Right cardiac atrium (tissue), 5 donors: ENCODE data around the gene VRK1. TPM values are rescaled to one million over a fixed set of nuclear protein-coding genes. Genes with fewer than 3 reads are reported as not detected.

Experiments
- ATAC-seq, 2 donors: fragments of 200-7000 bp; cut with Tn5 transposase; one replicate each; pipeline versions ENCODE4 v1.8.0 to v1.9.1; 2020; ENCODE audit warnings: moderate library complexity in 2 of 2, mild to moderate bottlenecking in 1 of 2
- DNase-seq, 3 donors: peaks; one replicate each; pipeline ENCODE4 v3.0.0-alpha.2; 2020
- H3K27ac ChIP-seq: one replicate; pipeline ENCODE4 v1.5.1; 2013; ENCODE audit warnings: mild to moderate bottlenecking, low read length, control low read depth, moderate library complexity
- H3K27me3 ChIP-seq: one replicate; pipeline ENCODE4 v1.6.1; 2013; ENCODE audit not compliant: control insufficient read depth, insufficient read depth
- H3K4me1 ChIP-seq: one replicate; pipeline ENCODE4 v1.6.1; 2013; ENCODE audit warnings: low read length; ENCODE audit not compliant: control insufficient read depth, insufficient read depth
- H3K4me3 ChIP-seq: one replicate; pipeline ENCODE4 v1.5.1; 2013; ENCODE audit warnings: low read length, control low read depth
- H3K9me3 ChIP-seq: one replicate; pipeline ENCODE4 v1.6.1; 2013; ENCODE audit warnings: low read length; ENCODE audit not compliant: control insufficient read depth
- WGBS: extraction: QIAGEN DNeasy Blood & Tissue Kit; methylation state at CpG from one replicate; pipeline ENCODE4 v1.1.7; 2013; 5-methylcytosine and 5-hydroxymethylcytosine counted together
- intact Hi-C, 4 donors: fragments of 100-400 bp; cut with DNase I; formaldehyde crosslinking; loops; one replicate each; pipeline versions ENCODE4 v1.11.0 to v1.14.0; 2022 to 2023
- polyA plus RNA-seq: library from polyadenylated mRNA; stranded (reverse); fragments of 200-250 nt; gene quantifications from one replicate; pipeline ENCODE4 v1.2.3, GENCODE V29; 2013
- total RNA-seq, 4 donors: library from RNA; stranded (reverse); fragmentation: NEBNext Ultra II Directional; extraction: Animal tissue kit (Norgen Biotek cat#: 25700); gene quantifications; one replicate each; pipeline ENCODE4 v1.2.1, GENCODE V29; 2021
- donor health status: healthy with polysubstance abuse.
- donor health status: DM: no; HTN: yes; CAD: no.
- donor health status: DM: no; HTN: no; CAD: no.
- donor health status: DM: no; HTN: yes; CAD: no; lungs with severe emphysema.
- donor health status: DM: yes; HTN: yes; CAD: no.

VRK1 gene
- total and polyA plus RNA-seq, 5 donors = 4.9 to 9.6 (median 7.7) TPM

DNA sequence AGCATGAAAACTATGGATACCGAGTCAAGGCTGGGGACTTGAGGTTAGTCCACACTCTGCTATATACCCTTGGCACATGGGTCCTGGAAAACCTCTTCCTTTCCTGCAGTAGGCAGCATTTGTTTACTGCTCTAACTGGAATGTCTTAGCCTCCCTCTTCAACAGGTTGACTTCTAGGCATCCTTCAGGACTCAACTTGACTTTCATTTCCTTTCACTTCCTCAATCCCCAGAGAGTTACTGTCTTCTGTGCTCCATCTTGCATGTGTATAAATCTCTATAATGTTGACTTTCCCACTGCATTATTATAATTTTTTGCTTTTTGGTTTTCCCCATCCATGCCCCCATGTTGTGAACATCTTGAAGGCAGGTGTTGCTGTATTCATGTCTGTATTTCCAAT, 107.9 kb downstream of the VRK1 start:
- Histone ChIP-seq H3K4me3 (no peak overlapping the region), H3K9me3 (peaks cover 4% of the 10 kb centered on the region), H3K27ac (no peak overlapping the region), H3K27me3 (no peaks in the 10 kb centered on the region), H3K4me1 (peaks cover 2% of the 10 kb centered on the region)
- ATAC-seq (no peak), DNase-seq (no peak)
- 88% methylated on average over 1 of the region's 1 CpG for WGBS
- intact Hi-C loops = no loop called here

DNA sequence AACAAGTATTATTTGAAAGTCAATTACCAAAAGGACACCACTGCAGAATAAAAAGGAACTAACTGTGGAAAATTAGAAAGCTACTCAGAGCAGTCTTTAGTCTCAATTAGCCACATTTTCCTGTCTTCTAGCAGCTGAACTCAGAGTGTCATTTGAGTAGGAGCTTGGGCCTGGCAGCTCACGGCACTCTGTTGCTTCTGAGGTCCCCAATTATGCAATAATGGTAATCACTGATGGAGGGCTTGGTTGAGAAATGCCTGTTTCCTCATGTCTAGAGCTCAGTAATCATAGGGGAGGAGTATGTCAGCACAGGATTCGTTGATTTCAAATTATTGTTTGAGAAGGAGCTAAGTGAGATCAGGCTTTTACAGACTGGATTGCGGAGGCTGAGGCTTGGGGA, 108.6 kb downstream of the VRK1 start:
- Histone ChIP-seq H3K27me3 (no peaks in the 10 kb centered on the region), H3K4me3 (no peak overlapping the region), H3K9me3 (peaks cover 4% of the 10 kb centered on the region), H3K27ac (no peak overlapping the region), H3K4me1 (peaks cover 2% of the 10 kb centered on the region)
- 74% methylated on average over 3 of the region's 3 CpGs for WGBS
- intact Hi-C loops = no loop called here
- DNase-seq = peak in 2 of 3 donors; percentile 34 to 70
- ATAC-seq = peak; percentile 54 to 89

DNA sequence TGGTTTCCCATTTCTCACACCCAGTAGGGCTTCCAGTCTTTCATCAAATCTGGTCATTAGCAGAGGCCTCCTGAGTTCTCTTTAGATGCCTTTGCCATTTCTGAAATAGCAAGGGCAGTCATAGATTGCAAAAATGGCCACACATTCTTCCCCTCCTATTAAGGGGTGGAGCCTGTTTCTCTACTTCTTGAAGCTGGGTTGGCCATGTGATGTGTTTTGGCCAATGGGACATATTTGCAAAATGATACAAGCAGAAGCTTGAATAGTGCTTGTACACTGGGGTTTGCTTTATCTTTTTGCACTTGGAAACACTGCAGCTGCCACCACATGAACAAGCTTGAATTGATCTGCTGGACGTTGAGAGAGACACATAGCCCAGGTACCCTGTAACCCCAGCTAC, 109.3 kb downstream of the VRK1 start:
- WGBS = 72% methylated on average over 1 of the region's 1 CpG
- ATAC-seq (no peak), DNase-seq (no peak)
- Histone ChIP-seq H3K4me3 (no peak overlapping the region), H3K27me3 (no peaks in the 10 kb centered on the region), H3K4me1 (peaks cover 2% of the 10 kb centered on the region), H3K27ac (no peak overlapping the region), H3K9me3 (peaks cover 4% of the 10 kb centered on the region)
- intact Hi-C loops = no loop called here

DNA sequence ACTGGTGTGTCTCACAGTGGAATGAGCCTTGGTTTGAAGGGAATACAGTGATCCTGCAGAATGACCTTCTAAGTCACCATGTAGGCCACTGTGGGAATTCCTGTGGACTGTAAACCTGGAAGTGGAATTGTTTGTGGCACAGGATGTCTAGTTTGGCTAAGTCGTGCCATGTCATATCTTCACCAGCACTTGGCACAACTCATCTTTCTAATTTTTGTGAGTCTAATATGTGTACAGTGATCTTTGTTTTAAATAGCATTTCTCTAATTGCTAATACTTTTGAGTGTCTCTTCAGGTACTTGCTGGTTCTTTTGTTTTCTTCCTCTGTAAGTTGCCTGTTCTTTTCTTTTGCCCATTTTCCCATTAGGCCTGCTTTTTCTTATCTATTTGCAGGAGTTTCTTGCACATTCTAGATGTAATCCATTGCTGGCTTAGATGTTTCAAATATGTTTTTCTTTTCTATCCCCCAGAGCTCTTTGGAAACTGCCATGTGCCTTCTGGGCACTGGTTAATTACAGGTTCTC, 112.7 kb downstream of the VRK1 start:
- WGBS = 96% methylated on average over 1 of the region's 1 CpG
- intact Hi-C loops = no loop called here
- no peak for DNase-seq
- no peak overlapping the region for H3K4me3 ChIP-seq
- no peaks in the 10 kb centered on the region for H3K27me3 ChIP-seq
- H3K9me3 ChIP-seq = peaks cover 2% of the 10 kb centered on the region
- no peak overlapping the region for H3K27ac ChIP-seq
- H3K4me1 ChIP-seq = peaks cover 1% of the 10 kb centered on the region
- ATAC-seq = no peak

DNA sequence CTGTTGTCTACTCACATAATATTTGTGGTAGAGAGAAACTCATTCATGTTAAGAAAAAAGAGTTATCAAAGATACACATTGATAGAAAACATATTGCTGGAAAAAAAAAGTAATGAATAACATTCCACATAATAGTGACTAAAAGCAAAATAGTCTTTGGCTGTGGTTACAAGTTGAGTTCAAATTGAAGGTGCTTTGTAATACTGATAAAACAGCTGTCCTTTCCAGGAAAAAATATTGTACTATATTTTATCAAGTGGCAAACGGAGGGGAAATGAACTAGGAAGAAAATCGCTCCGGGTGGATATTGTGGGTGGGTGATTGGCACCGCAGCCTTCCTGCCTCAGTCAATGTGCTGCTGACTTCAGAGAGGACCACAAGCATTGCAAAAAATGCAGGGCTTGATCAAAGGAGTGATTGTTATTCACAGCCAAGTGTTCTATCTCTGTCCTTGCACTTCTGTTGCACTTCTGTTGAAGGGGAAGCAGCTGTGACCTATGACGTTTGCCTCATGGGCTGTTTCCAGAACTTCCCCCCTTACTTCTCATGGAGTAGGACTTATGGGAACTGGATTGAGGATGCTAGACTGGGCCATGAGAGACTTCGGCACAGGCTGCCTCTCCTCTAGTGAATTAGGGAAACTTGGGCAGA, 114.4 kb downstream of the VRK1 start:
- WGBS = 33% methylated on average over 6 of the region's 6 CpGs
- peaks cover 1% of the 10 kb centered on the region for H3K4me1 ChIP-seq
- H3K4me3 ChIP-seq = no peak overlapping the region
- H3K27ac ChIP-seq = no peak overlapping the region
- ATAC-seq = no peak
- H3K27me3 ChIP-seq = no peaks in the 10 kb centered on the region
- intact Hi-C loops = no loop called here
- peaks cover 2% of the 10 kb centered on the region for H3K9me3 ChIP-seq
- no peak for DNase-seq

DNA sequence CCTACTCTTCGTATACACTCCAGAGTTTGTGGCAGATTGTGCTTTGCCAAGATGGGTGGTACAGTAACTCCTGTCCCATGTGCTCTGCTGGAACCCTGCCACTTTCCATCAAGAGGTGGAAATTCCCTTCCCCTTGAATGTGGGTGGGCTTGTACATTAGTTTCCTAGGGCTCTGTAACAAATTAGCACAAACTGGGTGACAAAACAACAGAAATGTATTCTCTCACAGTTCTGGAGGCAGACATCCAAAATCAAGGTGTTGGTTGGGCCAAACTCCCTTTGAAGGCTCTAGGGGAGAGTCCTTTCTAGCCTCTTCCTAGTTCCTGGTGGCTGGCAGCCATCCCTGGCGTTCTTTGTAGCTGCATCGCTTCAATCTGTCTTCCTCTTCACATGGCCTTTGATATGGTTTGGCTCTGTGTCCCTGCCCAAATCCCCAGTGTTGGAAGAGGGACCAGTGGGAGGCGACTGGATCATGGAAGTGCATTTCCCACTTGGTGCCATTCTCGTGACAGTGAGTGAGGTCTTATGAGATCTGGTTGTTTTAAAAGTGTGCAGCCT, 117.5 kb downstream of the VRK1 start:
- WGBS = 52% methylated on average over 5 of the region's 5 CpGs

DNA sequence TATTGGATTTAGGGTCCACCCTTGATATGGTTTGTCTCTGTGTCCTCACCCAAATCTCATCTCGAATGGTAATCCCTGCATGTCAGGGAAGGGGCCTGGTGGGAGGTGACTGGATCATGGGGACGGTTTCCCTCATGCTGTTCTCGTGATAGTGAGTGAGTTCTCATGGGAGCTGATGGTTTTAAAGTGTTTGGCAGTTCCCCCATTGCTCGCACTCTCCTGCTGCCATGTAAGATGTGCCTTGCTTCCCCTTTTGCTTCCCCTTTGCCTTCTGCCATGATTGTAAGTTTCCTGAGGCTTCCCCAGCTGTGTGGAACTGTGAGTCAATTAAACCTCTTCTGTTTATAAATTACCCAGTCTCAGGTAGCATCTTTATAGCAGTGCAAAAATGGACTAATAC, 118.3 kb downstream of the VRK1 start:
- ATAC-seq = no peak
- intact Hi-C loops = no loop called here
- no peak overlapping the region for H3K4me3 ChIP-seq

More for the DNA sequence above, 117.5 kb downstream of the VRK1 start:
- DNase-seq (no peak), ATAC-seq (no peak)
- Histone ChIP-seq H3K4me1 (peaks cover 1% of the 10 kb centered on the region), H3K4me3 (no peak overlapping the region), H3K27me3 (no peaks in the 10 kb centered on the region), H3K9me3 (no peaks in the 10 kb centered on the region), H3K27ac (no peak overlapping the region)
- intact Hi-C loops = no loop called here

DNA sequence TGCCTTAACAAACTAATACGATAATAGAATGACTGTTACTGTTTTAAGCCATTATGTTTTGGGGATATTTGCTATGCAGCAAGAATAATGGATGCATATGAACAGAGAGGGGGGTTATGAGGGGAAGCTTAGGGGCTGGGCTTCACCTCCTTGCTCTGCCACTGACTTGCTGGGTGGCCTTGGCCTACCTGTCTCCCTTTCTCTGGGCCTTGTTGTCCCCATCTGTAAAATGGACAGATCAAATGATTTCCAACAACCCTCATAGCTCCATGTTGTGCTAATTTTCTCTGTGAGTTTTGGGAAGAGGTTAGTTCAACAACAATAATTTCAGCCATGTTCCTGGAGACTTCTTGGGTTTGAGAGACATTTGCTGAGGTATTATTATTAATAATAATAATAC, 119.6 kb downstream of the VRK1 start:
- H3K27ac ChIP-seq = no peak overlapping the region
- WGBS = 100% methylated on average over 1 of the region's 1 CpG
- no peak for ATAC-seq
- no peak for DNase-seq
- H3K4me3 ChIP-seq = no peak overlapping the region
- peaks cover 1% of the 10 kb centered on the region for H3K4me1 ChIP-seq
- H3K27me3 ChIP-seq = no peaks in the 10 kb centered on the region
- intact Hi-C loops = no loop called here
- H3K9me3 ChIP-seq = no peaks in the 10 kb centered on the region

More for the DNA sequence above, 118.3 kb downstream of the VRK1 start:
- Histone ChIP-seq H3K9me3 (no peaks in the 10 kb centered on the region), H3K4me1 (peaks cover 1% of the 10 kb centered on the region), H3K27me3 (no peaks in the 10 kb centered on the region), H3K27ac (no peak overlapping the region)
- no peak for DNase-seq
- 90% methylated on average over 4 of the region's 4 CpGs for WGBS

DNA sequence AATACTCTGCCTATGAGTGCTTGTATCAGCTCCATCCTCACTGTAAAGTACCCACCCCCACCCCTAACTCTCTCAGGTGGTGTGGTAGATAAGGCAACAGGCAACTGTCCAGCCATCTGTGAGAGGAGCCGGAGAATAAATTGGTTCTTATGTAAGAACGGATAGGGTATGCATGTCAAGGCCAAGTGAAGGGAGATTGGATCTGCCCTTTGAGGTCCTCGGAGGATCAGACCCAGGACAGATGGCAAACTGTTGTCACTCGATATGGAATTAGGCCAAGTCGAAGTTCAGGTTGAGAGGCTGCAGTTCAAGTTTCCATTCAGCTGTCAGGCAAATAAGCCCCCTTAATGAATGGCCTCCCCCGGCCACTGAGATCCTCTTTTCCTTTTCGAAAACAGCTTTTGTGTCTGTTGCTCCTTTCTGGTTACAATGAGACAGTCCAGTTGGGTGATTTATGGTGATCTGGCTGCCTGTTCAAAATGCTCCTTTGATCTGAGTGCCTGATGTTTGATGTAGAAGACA, 120.3 kb downstream of the VRK1 start:
- intact Hi-C loops = no loop called here
- Histone ChIP-seq H3K27me3 (no peaks in the 10 kb centered on the region), H3K27ac (no peak overlapping the region), H3K4me3 (no peak overlapping the region), H3K4me1 (peaks cover 1% of the 10 kb centered on the region), H3K9me3 (no peaks in the 10 kb centered on the region)
- ATAC-seq = no peak
- no peak for DNase-seq
- 77% methylated on average over 7 of the region's 7 CpGs for WGBS

DNA sequence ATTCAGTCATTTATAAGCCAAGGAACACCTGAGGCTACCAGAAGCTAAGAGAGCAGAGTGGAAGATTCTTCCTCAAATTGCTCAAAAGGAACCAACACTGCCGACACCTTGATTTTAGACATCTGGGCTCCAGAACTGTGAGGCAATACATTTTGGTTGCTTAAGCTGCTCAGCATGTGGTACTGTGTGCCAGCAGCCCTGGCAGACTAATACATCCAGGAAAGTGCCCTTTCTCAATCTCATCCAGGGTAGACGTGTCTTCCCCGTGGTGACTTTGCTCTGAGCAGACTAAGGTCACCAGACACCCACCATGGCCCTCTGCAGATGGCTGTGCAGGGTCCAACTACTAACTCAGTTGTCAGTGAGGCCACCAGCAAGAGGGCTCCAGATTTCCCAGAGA, 122.8 kb downstream of the VRK1 start:
- Histone ChIP-seq H3K9me3 (no peaks in the 10 kb centered on the region), H3K4me3 (no peak overlapping the region), H3K27ac (no peak overlapping the region), H3K27me3 (no peaks in the 10 kb centered on the region), H3K4me1 (no peaks in the 10 kb centered on the region)
- intact Hi-C loops = no loop called here
- DNase-seq = no peak
- WGBS = 83% methylated on average over 3 of the region's 3 CpGs
- no peak for ATAC-seq

DNA sequence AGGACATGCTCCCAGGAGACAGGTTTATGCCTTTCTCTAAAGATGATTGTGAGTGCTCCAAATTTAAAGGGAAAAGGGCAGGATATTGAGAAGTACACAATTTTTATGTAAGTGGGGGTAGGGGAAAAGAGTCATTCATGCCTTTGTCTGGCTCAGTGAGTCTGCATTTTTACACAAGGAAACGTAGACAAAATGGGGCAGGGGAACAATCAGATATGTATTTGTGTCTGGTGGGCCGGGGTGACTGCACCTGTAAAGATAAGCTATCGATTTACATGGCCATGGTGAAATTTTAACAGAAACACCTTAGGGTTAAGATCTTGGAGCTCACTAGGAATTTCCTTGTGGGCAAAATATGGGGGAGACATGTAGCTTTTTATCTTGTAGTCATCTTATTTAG, 123.6 kb downstream of the VRK1 start:
- no peaks in the 10 kb centered on the region for H3K9me3 ChIP-seq
- H3K4me1 ChIP-seq = no peaks in the 10 kb centered on the region
- ATAC-seq (no peak), DNase-seq (no peak)
- H3K4me3 ChIP-seq = no peak overlapping the region
- intact Hi-C loops = no loop called here
- 91% methylated on average over 3 of the region's 3 CpGs for WGBS
- no peak overlapping the region for H3K27ac ChIP-seq
- H3K27me3 ChIP-seq = no peaks in the 10 kb centered on the region
